Stomach (tissue), 9 donors: ENCODE data around the gene ANK2. TPM values are rescaled to one million over a fixed set of nuclear protein-coding genes. Genes with fewer than 3 reads are reported as not detected.
"Not testable (repeated sequence)": the region's sequence is repeated elsewhere in the genome, so short reads cannot be mapped to it uniquely, and the experiment has no call there.

ENCODE experiments used
- DNase-seq, 2 donors: peaks; one replicate each; pipeline versions ENCODE4 v3.0.0 to v3.0.0-alpha.2; 2013 to 2019
- H3K27ac ChIP-seq, 5 donors: fragments of 200-600 bp in 4 of 5; sonication (generic) in 4 of 5; one replicate each; pipeline ENCODE4 v1.5.1; 2013 to 2019; ENCODE audit warnings: mild to moderate bottlenecking in 1 of 5, moderate library complexity in 1 of 5
- H3K27me3 ChIP-seq, 3 donors: fragments of 200-600 bp; sonication (generic); one replicate each; pipeline ENCODE4 v1.5.1; 2017 to 2019; ENCODE audit warnings: mixed run types in 1 of 3
- H3K36me3 ChIP-seq, 4 donors: fragments of 200-600 bp; sonication (generic); 1 replicate in 3 of 4; 2 replicates in 1 of 4; pipeline ENCODE4 v1.5.1; 2016 to 2019
- H3K4me1 ChIP-seq, 4 donors: fragments of 200-600 bp; sonication (generic); one replicate each; pipeline ENCODE4 v1.5.1; 2016 to 2019
- H3K4me3 ChIP-seq, 4 donors: fragments of 200-600 bp; sonication (generic) in 3 of 4; one replicate each; pipeline ENCODE4 v1.5.1; 2016 to 2019; ENCODE audit warnings: mild to moderate bottlenecking in 1 of 4
- H3K9me3 ChIP-seq, 4 donors: fragments of 200-600 bp; sonication (generic); one replicate each; pipeline ENCODE4 v1.5.1; 2016 to 2019
- CTCF ChIP-seq, 7 experiments: fragments of 450-650 bp in 4 of 7; fragments of 200-600 bp in 3 of 7; sonication (generic) in 3 of 7; IDR thresholded peaks; one replicate each; pipeline ENCODE4 v1.5.1; 2016 to 2019; ENCODE audit warnings: antibody characterized with exemption in 7 of 7, control low read depth in 2 of 7, mild to moderate bottlenecking in 1 of 7
- EP300 ChIP-seq: sonication (generic); formaldehyde crosslinking; IDR thresholded peaks from one replicate; pipeline ENCODE4 v1.6.1; 2017; ENCODE audit warnings: antibody characterized with exemption
- POLR2A ChIP-seq, 4 donors: fragments of 450-650 bp; IDR thresholded peaks; one replicate each; pipeline ENCODE4 v1.6.1; 2016; ENCODE audit warnings: antibody characterized with exemption in 4 of 4, control low read depth in 2 of 4, mild to moderate bottlenecking in 1 of 4, moderate library complexity in 1 of 4
- POLR2AphosphoS5 ChIP-seq, 3 donors: sonication (generic); formaldehyde crosslinking; IDR thresholded peaks; one replicate each; pipeline ENCODE4 v1.6.1; 2016; ENCODE audit warnings: antibody characterized with exemption in 3 of 3
- WGBS, 5 donors: extraction: QIAGEN DNeasy Blood & Tissue Kit in 3 of 5; methylation state at CpG; one replicate each; pipeline versions ENCODE4 v1.1.5 to v1.1.7; 2013 to 2018; 5-methylcytosine and 5-hydroxymethylcytosine counted together
- intact Hi-C: fragments of 100-400 bp; cut with DNase I; formaldehyde crosslinking; loops from one replicate; pipeline ENCODE4 v1.15.1; 2023; ENCODE audit warnings: low total_unique reads
- polyA plus RNA-seq, 3 donors: library from polyadenylated mRNA; stranded (reverse); fragments of 200-250 nt; gene quantifications; one replicate each; pipeline ENCODE4 v1.2.3, GENCODE V29; 2013
- total RNA-seq, 5 donors: library from RNA; depleted of rRNA; stranded (reverse); fragments of >200 nt; gene quantifications; one replicate each; pipeline versions ENCODE4 v1.1.0 to v1.2.3, GENCODE V29; 2014 to 2016
- donor health status: healthy with polysubstance abuse.
- donor health status: Bipolar disorder and iron deficiency.
- donor health status: healthy.

Gene ANK2
- total and polyA plus RNA-seq, 8 donors = 1.9 to 123 (median 13.8) TPM

DNA sequence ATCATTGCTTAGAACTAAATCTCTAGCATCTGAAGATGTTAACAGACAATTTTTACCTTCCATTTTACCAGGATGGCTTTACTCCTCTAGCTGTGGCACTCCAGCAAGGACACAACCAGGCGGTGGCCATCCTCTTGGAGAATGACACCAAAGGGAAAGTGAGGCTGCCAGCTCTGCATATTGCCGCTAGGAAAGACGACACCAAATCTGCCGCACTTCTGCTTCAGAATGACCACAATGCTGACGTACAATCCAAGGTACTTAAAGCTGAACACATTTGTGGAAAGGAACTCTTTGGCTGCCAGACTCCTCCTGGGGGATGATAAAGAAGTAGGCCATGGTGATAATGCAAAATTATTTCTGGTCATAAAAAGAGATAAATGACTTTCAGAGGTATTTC is 187.5 kb downstream of the ANK2 start:
- Histone ChIP-seq H3K4me1 (no peaks in the 10 kb centered on the region), H3K4me3 (no peak overlapping the region), H3K36me3 (no peaks in the 10 kb centered on the region), H3K9me3 (no peaks in the 10 kb centered on the region), H3K27me3 (no peaks in the 10 kb centered on the region), H3K27ac (no peak overlapping the region)
- intact Hi-C loops = no loop called here
- no peak for DNase-seq
- 87 to 92% (median 90%) methylated on average over 5 of the region's 5 CpGs for WGBS, 5 donors
- TF ChIP-seq POLR2A (IDR thresholded peaks at IDR 0.05) (no peak), POLR2AphosphoS5 (IDR thresholded peaks at IDR 0.05) (no peak), CTCF (IDR thresholded peaks at IDR 0.05) (no peak), EP300 (no peak)

DNA sequence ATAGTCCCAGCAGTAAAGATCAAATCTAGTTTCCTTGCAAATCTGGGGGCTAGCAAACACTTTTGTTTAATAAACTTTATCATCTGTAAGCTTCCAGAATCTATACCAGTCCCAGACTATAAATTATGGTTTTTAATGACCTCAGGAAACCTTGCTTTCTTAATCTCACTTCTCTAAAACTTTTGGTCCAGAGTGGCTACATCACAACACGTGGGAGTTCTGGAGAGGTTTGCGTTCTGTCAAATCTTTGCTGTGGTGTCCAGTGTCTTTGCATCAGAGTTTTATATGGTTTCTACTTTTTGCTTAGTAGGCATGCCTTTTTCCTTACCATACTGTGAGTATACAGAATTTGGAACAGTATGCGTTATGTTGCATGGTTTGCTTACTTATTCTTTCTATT is 193.9 kb downstream of the ANK2 start:
- 69 to 85% (median 77%) methylated on average over 3 of the region's 3 CpGs for WGBS, 5 donors
- H3K4me1 ChIP-seq = no peaks in the 10 kb centered on the region
- no peak for DNase-seq
- no peak for TF ChIP-seq CTCF (IDR thresholded peaks at IDR 0.05)
- TF ChIP-seq EP300 = no peak
- TF ChIP-seq POLR2AphosphoS5 (IDR thresholded peaks at IDR 0.05) = no peak
- TF ChIP-seq POLR2A (IDR thresholded peaks at IDR 0.05) = no peak
- intact Hi-C loops = no loop called here
- H3K9me3 ChIP-seq = no peaks in the 10 kb centered on the region
- H3K27ac ChIP-seq = no peak overlapping the region
- no peaks in the 10 kb centered on the region for H3K36me3 ChIP-seq
- no peak overlapping the region for H3K4me3 ChIP-seq
- no peaks in the 10 kb centered on the region for H3K27me3 ChIP-seq

- 88 to 98% (median 95%) methylated on average over 4 of the region's 4 CpGs for WGBS, 5 donors
- DNase-seq, intact Hi-C loops, H3K4me1 ChIP-seq, H3K9me3 ChIP-seq, H3K27me3 ChIP-seq, H3K36me3 ChIP-seq, H3K27ac ChIP-seq, H3K4me3 ChIP-seq: not testable (repeated sequence)
Measured at GRCh38 chr4:113244747-113245146, 195.3 kb downstream of the ANK2 start.

GRCh38 chr4:113248320-113248719 is 198.9 kb downstream of the ANK2 start:
- WGBS, 5 donors = 75 to 90% (median 81%) methylated on average over 4 to 5 of the region's 5 CpGs
- H3K4me3 ChIP-seq = no peak overlapping the region
- no peak overlapping the region for H3K27ac ChIP-seq
- no peaks in the 10 kb centered on the region for H3K27me3 ChIP-seq
- TF ChIP-seq EP300 (no peak), CTCF (IDR thresholded peaks at IDR 0.05) (no peak), POLR2A (IDR thresholded peaks at IDR 0.05) (no peak)
- H3K9me3 ChIP-seq = no peaks in the 10 kb centered on the region
- H3K4me1 ChIP-seq = no peaks in the 10 kb centered on the region
- no peaks in the 10 kb centered on the region for H3K36me3 ChIP-seq
- DNase-seq = peak in 1 of 2 donors; percentile 7
- intact Hi-C loops = no loop called here

- DNase-seq = no peak
- H3K27me3 ChIP-seq = no peaks in the 10 kb centered on the region
Measured at GRCh38 chr4:113255628-113256027, 206.2 kb downstream of the ANK2 start.

More at GRCh38 chr4:113255628-113256027, 206.2 kb downstream of the ANK2 start:
- Histone ChIP-seq H3K36me3 (peaks cover 0 to 12% (median 0%) of the 10 kb centered on the region in 4 donors), H3K4me3 (no peak overlapping the region), H3K4me1 (no peaks in the 10 kb centered on the region), H3K9me3 (no peaks in the 10 kb centered on the region), H3K27ac (no peak overlapping the region)
- WGBS, 5 donors = 82 to 93% (median 86%) methylated on average over 6 of the region's 6 CpGs
- TF ChIP-seq EP300 (no peak), CTCF (IDR thresholded peaks at IDR 0.05) (no peak), POLR2AphosphoS5 (IDR thresholded peaks at IDR 0.05) (no peak), POLR2A (IDR thresholded peaks at IDR 0.05) (no peak)
- intact Hi-C loops = no loop called here
